GM10266 (cell line): ENCODE measurements around the gene PLA2G4A.

Source experiments
- DNase-seq: peaks from one replicate; pipeline ENCODE4 v3.0.0; 2012; ENCODE audit errors: extremely low spot score
- CTCF ChIP-seq: IDR thresholded peaks from 2 replicates; pipeline ENCODE4 v1.5.1; 2012; ENCODE audit warnings: mild to moderate bottlenecking, low read depth; ENCODE audit not compliant: control insufficient read depth, insufficient read depth; ENCODE audit errors: missing control alignments

PLA2G4A gene

GRCh38 chr1:186807163-186807562 is 21.6 kb upstream of the PLA2G4A start:
- no peak for TF ChIP-seq CTCF
- DNase-seq, result no peak

GRCh38 chr1:186811892-186812291 is 16.9 kb upstream of the PLA2G4A start:
- TF ChIP-seq CTCF, result no peak
- no peak for DNase-seq

- TF ChIP-seq CTCF, result no peak
These were observed 16.2 kb upstream of the PLA2G4A start for GRCh38 chr1:186812570-186812969.

GRCh38 chr1:186813420-186813819 is 15.3 kb upstream of the PLA2G4A start:
- DNase-seq, result no peak
- TF ChIP-seq CTCF, result no peak

More at GRCh38 chr1:186812570-186812969, 16.2 kb upstream of the PLA2G4A start:
- no peak for DNase-seq

- DNase-seq, result no peak
- TF ChIP-seq CTCF, result no peak
These were observed 9.6 kb upstream of the PLA2G4A start for GRCh38 chr1:186819126-186819525.

- no peak for TF ChIP-seq CTCF
- no peak for DNase-seq
These were observed 9.2 kb upstream of the PLA2G4A start for GRCh38 chr1:186819563-186819962.

- TF ChIP-seq CTCF, result no peak
- DNase-seq, result no peak
These were observed 1.2 kb downstream of the PLA2G4A start for GRCh38 chr1:186829686-186830587.
